ENCODE measurements around the gene SLC9A8. TPM values are rescaled to one million over a fixed set of nuclear protein-coding genes. Genes with fewer than 3 reads are reported as not detected.

SLC9A8 gene
- total RNA-seq, 1 donor from 2014 or later, result 6.2 TPM

GRCh38 chr20:49785852-49786175, 26.8 kb upstream of the SLC9A8 start:
- no peaks in the 10 kb centered on the region for H3K79me2 ChIP-seq (ENCODE audit: insufficient read depth, low read length)
- Mint-ChIP-seq H3K27me3 (ENCODE audit: low read depth, unreplicated experiment) (no peaks in the 10 kb centered on the region), H3K36me3 (ENCODE audit: low read depth, unreplicated experiment) (no peaks in the 10 kb centered on the region), H3K4me1 (ENCODE audit: low read depth, unreplicated experiment) (peaks cover 4% of the 10 kb centered on the region), H3K4me3 (ENCODE audit: unreplicated experiment) (no peak overlapping the region), H3K9me3 (ENCODE audit: unreplicated experiment) (no peaks in the 10 kb centered on the region), H3K27ac (ENCODE audit: unreplicated experiment) (no peak overlapping the region)
- no peak for DNase-seq (ENCODE audit: low read depth)
- H3K36me3 ChIP-seq (ENCODE audit: insufficient read depth, low read length), result no peaks in the 10 kb centered on the region
- H3K9ac ChIP-seq (ENCODE audit: low read length), result no peak overlapping the region
- H2AFZ ChIP-seq (ENCODE audit: low read depth, low read length), result no peak overlapping the region
- no peaks in the 10 kb centered on the region for H4K20me1 ChIP-seq (ENCODE audit: insufficient read depth, low read length)
- TF ChIP-seq CTCF (IDR thresholded peaks at IDR 0.05; ENCODE audit: insufficient read depth, low read depth, low read length), result no peak
- no peak for TF ChIP-seq EZH2 (IDR thresholded peaks at IDR 0.05; ENCODE audit: insufficient read depth, low read length)
- no peaks in the 10 kb centered on the region for H3K9me3 ChIP-seq (ENCODE audit: insufficient read depth, low read depth, low read length)
- no peak overlapping the region for H3K4me3 ChIP-seq (ENCODE audit: insufficient read depth, low read depth, low read length)
- no peak for FAIRE-seq
- no peak overlapping the region for H3K4me2 ChIP-seq (ENCODE audit: low read length)
- H3K27me3 ChIP-seq (ENCODE audit: insufficient read depth, low read length), result no peaks in the 10 kb centered on the region
- H3K4me1 ChIP-seq (ENCODE audit: insufficient read depth, low read length), result no peaks in the 10 kb centered on the region
- H3K27ac ChIP-seq (ENCODE audit: low read depth, low read length), result no peak overlapping the region

- TF ChIP-seq EZH2 (IDR thresholded peaks at IDR 0.05; ENCODE audit: insufficient read depth, low read length) (no peak), CTCF (IDR thresholded peaks at IDR 0.05; ENCODE audit: insufficient read depth, low read depth, low read length) (no peak)
- DNase-seq (ENCODE audit: low read depth) (no peak), FAIRE-seq (no peak)
- H3K27ac ChIP-seq (ENCODE audit: low read depth, low read length), result no peak overlapping the region
- no peaks in the 10 kb centered on the region for H3K79me2 ChIP-seq (ENCODE audit: insufficient read depth, low read length)
- peaks cover 2% of the 10 kb centered on the region for H3K27me3 Mint-ChIP-seq (ENCODE audit: low read depth, unreplicated experiment)
- H3K4me3 Mint-ChIP-seq (ENCODE audit: unreplicated experiment), result no peak overlapping the region
- no peaks in the 10 kb centered on the region for H3K36me3 Mint-ChIP-seq (ENCODE audit: low read depth, unreplicated experiment)
- no peaks in the 10 kb centered on the region for H3K4me1 ChIP-seq (ENCODE audit: insufficient read depth, low read length)
- H3K27ac Mint-ChIP-seq (ENCODE audit: unreplicated experiment), result no peak overlapping the region
- H3K9ac ChIP-seq (ENCODE audit: low read length), result no peak overlapping the region
- no peaks in the 10 kb centered on the region for H4K20me1 ChIP-seq (ENCODE audit: insufficient read depth, low read length)
- peaks cover 4% of the 10 kb centered on the region for H3K4me1 Mint-ChIP-seq (ENCODE audit: low read depth, unreplicated experiment)
- no peaks in the 10 kb centered on the region for H3K27me3 ChIP-seq (ENCODE audit: insufficient read depth, low read length)
- no peak overlapping the region for H2AFZ ChIP-seq (ENCODE audit: low read depth, low read length)
- H3K4me2 ChIP-seq (ENCODE audit: low read length), result no peak overlapping the region
- no peaks in the 10 kb centered on the region for H3K9me3 ChIP-seq (ENCODE audit: insufficient read depth, low read depth, low read length)
- H3K36me3 ChIP-seq (ENCODE audit: insufficient read depth, low read length), result no peaks in the 10 kb centered on the region
- no peaks in the 10 kb centered on the region for H3K9me3 Mint-ChIP-seq (ENCODE audit: unreplicated experiment)
- H3K4me3 ChIP-seq (ENCODE audit: insufficient read depth, low read depth, low read length), result no peak overlapping the region
These were observed 26.4 kb upstream of the SLC9A8 start for GRCh38 chr20:49786196-49786595.

GRCh38 chr20:49786668-49787370, 25.8 kb upstream of the SLC9A8 start:
- no peak for FAIRE-seq

More at GRCh38 chr20:49786668-49787370, 25.8 kb upstream of the SLC9A8 start:
- Histone ChIP-seq H2AFZ (ENCODE audit: low read depth, low read length) (no peak overlapping the region), H3K79me2 (ENCODE audit: insufficient read depth, low read length) (no peaks in the 10 kb centered on the region), H3K27ac (ENCODE audit: low read depth, low read length) (no peak overlapping the region), H3K9me3 (ENCODE audit: insufficient read depth, low read depth, low read length) (no peaks in the 10 kb centered on the region), H3K36me3 (ENCODE audit: insufficient read depth, low read length) (no peaks in the 10 kb centered on the region), H3K4me1 (ENCODE audit: insufficient read depth, low read length) (no peaks in the 10 kb centered on the region), H3K9ac (ENCODE audit: low read length) (no peak overlapping the region), H4K20me1 (ENCODE audit: insufficient read depth, low read length) (no peaks in the 10 kb centered on the region), H3K4me2 (ENCODE audit: low read length) (no peak overlapping the region), H3K4me3 (ENCODE audit: insufficient read depth, low read depth, low read length) (no peak overlapping the region), H3K27me3 (ENCODE audit: insufficient read depth, low read length) (no peaks in the 10 kb centered on the region)
- Mint-ChIP-seq H3K27me3 (ENCODE audit: low read depth, unreplicated experiment) (peaks cover 3% of the 10 kb centered on the region), H3K9me3 (ENCODE audit: unreplicated experiment) (no peaks in the 10 kb centered on the region), H3K4me3 (ENCODE audit: unreplicated experiment) (no peak overlapping the region), H3K27ac (ENCODE audit: unreplicated experiment) (no peak overlapping the region), H3K36me3 (ENCODE audit: low read depth, unreplicated experiment) (no peaks in the 10 kb centered on the region), H3K4me1 (ENCODE audit: low read depth, unreplicated experiment) (peaks cover 4% of the 10 kb centered on the region)
- TF ChIP-seq CTCF (IDR thresholded peaks at IDR 0.05; ENCODE audit: insufficient read depth, low read depth, low read length) (peak; percentile 22), EZH2 (IDR thresholded peaks at IDR 0.05; ENCODE audit: insufficient read depth, low read length) (no peak)
- no peak for DNase-seq (ENCODE audit: low read depth)

All from astrocyte (in vitro differentiated cells and primary cell).